SU-DHL-6 (cell line): ENCODE results near the gene MLKL.

Experiments used
- H2AFZ ChIP-seq: fragments of 200-600 bp; sonication (generic); 2 replicates; pipeline ENCODE4 v1.6.1; 2014; ENCODE audit warnings: low read depth, mild to moderate bottlenecking, moderate library complexity, mixed read lengths, antibody characterized with exemption, low read length; ENCODE audit not compliant: severe bottlenecking
- H3F3A ChIP-seq: fragments of 200-600 bp; shearing (Covaris generic); 2 replicates; pipeline ENCODE4 v1.6.0; 2016; ENCODE audit warnings: antibody characterized with exemption, mild to moderate bottlenecking; ENCODE audit not compliant: insufficient read depth
- H3K27ac ChIP-seq: fragments of 200-600 bp; sonication (generic); 2 replicates; pipeline ENCODE4 v1.5.1; 2016; ENCODE audit warnings: low read depth, mild to moderate bottlenecking, low read length, moderate library complexity, mixed read lengths
- H3K27me3 ChIP-seq: fragments of 200-600 bp; sonication (generic), shearing (Covaris generic); 2 replicates; pipeline ENCODE4 v1.6.0; 2014; ENCODE audit warnings: mild to moderate bottlenecking, low read length
- H3K36me3 ChIP-seq: fragments of 200-600 bp; sonication (generic); 2 replicates; pipeline ENCODE4 v1.6.1; 2014; ENCODE audit warnings: mild to moderate bottlenecking, low read length, mixed read lengths
- H3K4me2 ChIP-seq: fragments of 300-600, 200-600 bp; shearing (Covaris generic), sonication (generic); 2 replicates; pipeline ENCODE4 v1.6.0; 2014; ENCODE audit warnings: low read length, low read depth, mild to moderate bottlenecking; ENCODE audit not compliant: poor library complexity, severe bottlenecking
- H3K4me3 ChIP-seq: fragments of 200-600 bp; sonication (generic); 2 replicates; pipeline ENCODE4 v1.5.1; 2014; ENCODE audit warnings: antibody characterized with exemption, low read length, mild to moderate bottlenecking, mixed read lengths; ENCODE audit not compliant: insufficient read depth, poor library complexity, severe bottlenecking
- H3K79me2 ChIP-seq: fragments of 200-600 bp; sonication (generic); 2 replicates; pipeline ENCODE4 v1.6.1; 2014; ENCODE audit warnings: mild to moderate bottlenecking, low read length, moderate library complexity; ENCODE audit not compliant: insufficient read depth
- H3K9ac ChIP-seq: fragments of 200-600 bp; sonication (generic); 2 replicates; pipeline ENCODE4 v1.7.0; 2014; ENCODE audit warnings: mild to moderate bottlenecking, low read length
- H3K9me2 ChIP-seq: fragments of 200-600 bp; sonication (generic); replicated peaks from 2 replicates; pipeline ENCODE4 v1.6.1; 2014; ENCODE audit warnings: low read length; ENCODE audit not compliant: insufficient read depth
- H3K9me3 ChIP-seq: fragments of 200-600 bp; sonication (generic); 2 replicates; pipeline ENCODE4 v1.6.1; 2014; ENCODE audit warnings: low read length, mixed read lengths; ENCODE audit not compliant: insufficient read depth
- H4K20me1 ChIP-seq: fragments of 200-600 bp; sonication (generic); 2 replicates; pipeline ENCODE4 v1.6.1; 2014; ENCODE audit warnings: low read depth, mild to moderate bottlenecking, antibody characterized with exemption, low read length, moderate library complexity, mixed read lengths
- EZH2phosphoT487 ChIP-seq: fragments of 200-600 bp; sonication (generic), shearing (Covaris generic); conservative IDR thresholded peaks from 2 replicates; pipeline ENCODE4 v1.6.1; 2018; ENCODE audit warnings: mild to moderate bottlenecking, antibody characterized with exemption, low read length, moderate library complexity, mixed read lengths
- TF ChIP-seq, protein P1 (sequence below): fragments of 200-600 bp; sonication (generic); IDR thresholded peaks from one replicate; pipeline ENCODE4 v1.5.1; 2017; ENCODE audit warnings: antibody characterized with exemption, mild to moderate bottlenecking, low read length, moderate library complexity; ENCODE audit not compliant: insufficient read depth, poor library complexity, severe bottlenecking

MLKL gene

DNA sequence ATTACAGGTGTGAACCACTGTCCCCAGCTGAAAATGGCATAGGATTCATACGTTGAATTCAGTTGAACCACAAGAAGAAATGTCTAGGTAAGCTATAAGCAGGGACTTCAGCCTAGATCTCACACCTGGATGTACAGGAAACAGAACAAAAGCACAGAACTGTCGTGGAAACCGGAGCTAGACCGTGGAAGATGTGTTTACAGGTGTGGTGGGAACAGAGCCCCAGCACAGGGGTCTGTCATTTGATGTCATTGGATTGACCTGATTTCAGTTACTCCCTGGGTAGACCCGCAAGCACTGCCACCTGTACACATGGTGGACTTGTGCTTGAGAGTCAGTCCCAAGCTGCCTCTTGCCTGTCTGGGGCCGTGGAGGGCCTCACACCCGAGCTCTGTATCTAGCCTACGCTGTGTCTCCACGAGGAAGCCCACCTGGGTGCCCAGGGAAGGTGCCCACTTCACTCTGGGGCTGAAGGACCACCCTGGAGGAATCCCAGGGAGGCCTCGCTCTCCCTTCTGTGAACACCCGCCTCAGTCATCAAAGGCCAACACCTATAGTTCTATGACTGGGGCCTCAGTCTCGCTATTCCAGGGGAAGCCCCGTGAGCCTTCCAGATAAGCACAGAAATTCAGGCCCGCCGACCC lies 32.2 kb upstream of the MLKL start:
- Histone ChIP-seq H3K27ac (no peak overlapping the region), H3K9me3 (no peaks in the 10 kb centered on the region), H3K4me2 (no peak overlapping the region), H2AFZ (no peak overlapping the region), H3F3A (no peaks in the 10 kb centered on the region), H3K9me2 (no peaks in the 10 kb centered on the region), H3K27me3 (no peaks in the 10 kb centered on the region), H4K20me1 (no peaks in the 10 kb centered on the region), H3K9ac (no peak overlapping the region), H3K36me3 (no peaks in the 10 kb centered on the region), H3K79me2 (no peaks in the 10 kb centered on the region), H3K4me3 (no peak overlapping the region)
- TF ChIP-seq EZH2phosphoT487, result no peak
- TF ChIP-seq, protein P1, sequence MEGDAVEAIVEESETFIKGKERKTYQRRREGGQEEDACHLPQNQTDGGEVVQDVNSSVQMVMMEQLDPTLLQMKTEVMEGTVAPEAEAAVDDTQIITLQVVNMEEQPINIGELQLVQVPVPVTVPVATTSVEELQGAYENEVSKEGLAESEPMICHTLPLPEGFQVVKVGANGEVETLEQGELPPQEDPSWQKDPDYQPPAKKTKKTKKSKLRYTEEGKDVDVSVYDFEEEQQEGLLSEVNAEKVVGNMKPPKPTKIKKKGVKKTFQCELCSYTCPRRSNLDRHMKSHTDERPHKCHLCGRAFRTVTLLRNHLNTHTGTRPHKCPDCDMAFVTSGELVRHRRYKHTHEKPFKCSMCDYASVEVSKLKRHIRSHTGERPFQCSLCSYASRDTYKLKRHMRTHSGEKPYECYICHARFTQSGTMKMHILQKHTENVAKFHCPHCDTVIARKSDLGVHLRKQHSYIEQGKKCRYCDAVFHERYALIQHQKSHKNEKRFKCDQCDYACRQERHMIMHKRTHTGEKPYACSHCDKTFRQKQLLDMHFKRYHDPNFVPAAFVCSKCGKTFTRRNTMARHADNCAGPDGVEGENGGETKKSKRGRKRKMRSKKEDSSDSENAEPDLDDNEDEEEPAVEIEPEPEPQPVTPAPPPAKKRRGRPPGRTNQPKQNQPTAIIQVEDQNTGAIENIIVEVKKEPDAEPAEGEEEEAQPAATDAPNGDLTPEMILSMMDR, result no peak

DNA sequence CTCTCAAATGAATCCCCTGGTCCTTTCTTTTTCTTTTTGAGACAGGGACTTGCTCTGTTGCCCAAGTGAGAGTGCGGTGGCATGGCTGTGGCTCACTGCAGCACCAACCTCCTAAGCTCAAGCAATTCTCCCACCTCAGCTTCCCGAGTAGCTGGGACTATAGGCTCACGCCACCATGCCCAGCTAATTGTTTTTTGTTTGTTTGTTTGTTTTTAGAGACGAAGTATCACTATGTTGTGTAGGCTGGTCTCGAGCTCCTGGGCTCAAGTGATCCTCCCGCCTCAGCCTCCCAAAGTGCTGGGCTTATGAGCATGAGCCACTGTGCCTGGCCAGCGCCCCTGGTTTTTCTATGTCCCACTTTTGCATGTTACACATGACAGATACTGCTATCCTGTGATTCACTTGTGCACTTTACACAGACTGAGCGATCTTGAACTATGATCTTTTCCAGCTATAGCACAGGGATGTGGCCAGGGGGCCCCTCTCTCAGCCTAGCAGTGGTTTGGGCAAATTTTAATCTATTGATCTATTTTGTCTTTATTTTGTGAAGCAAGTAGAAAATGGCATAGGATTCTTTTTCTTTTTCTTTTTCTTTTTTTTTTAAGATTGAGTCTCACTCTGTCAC lies 31.3 kb upstream of the MLKL start:
- H3K36me3 ChIP-seq, result no peaks in the 10 kb centered on the region
- H3K9me2 ChIP-seq, result no peaks in the 10 kb centered on the region
- no peak overlapping the region for H3K4me3 ChIP-seq
- no peaks in the 10 kb centered on the region for H3K27me3 ChIP-seq
- H2AFZ ChIP-seq, result no peak overlapping the region
- no peaks in the 10 kb centered on the region for H3K9me3 ChIP-seq
- no peak overlapping the region for H3K9ac ChIP-seq
- H3K27ac ChIP-seq, result no peak overlapping the region
- H3F3A ChIP-seq, result no peaks in the 10 kb centered on the region
- H3K79me2 ChIP-seq, result no peaks in the 10 kb centered on the region
- H4K20me1 ChIP-seq, result no peaks in the 10 kb centered on the region
- no peak overlapping the region for H3K4me2 ChIP-seq
- TF ChIP-seq EZH2phosphoT487, result no peak
- TF ChIP-seq, protein P1, result no peak

DNA sequence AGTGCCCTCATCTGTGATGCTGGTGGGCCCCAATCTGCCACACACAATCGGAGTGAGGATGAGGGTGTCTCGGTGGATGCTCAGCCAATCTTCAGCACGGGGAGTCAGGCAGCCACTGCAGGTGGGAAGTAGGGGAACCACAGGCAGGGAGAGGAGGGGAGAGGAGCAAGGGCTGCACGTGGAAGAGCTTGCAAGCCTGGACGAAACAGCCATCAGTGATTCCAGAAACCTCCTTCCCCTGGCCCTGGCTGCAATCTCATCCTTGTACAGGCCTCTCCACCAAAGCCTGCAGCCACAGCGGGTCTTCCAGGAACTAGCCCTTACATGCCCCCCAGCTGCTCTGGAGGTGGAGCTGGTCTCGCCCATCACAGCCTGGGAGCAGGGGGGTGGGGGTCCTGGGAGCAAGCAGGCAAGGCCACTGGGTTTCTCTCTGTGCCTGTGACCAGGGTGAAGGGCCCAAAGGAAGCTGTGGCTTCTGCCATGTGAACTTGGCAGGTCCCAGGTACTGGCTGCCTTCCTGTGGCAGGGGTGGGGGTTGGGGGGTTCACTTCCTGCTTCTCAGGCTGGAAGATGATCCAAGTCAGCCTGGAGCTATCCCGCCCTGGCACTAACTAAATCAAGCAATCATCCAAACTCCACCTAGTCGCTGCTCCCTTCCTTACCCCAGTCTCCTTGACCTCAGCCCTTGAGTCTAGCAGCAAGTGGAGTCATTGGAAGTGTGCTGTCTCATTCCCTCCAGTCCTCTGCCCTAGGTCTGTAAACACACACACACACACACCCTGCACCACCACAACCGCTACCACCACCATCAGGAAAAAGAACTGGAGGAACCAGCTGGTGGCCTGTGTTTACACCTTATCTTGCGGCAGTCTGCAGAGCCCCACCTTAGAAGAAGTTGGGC lies 29.4 kb upstream of the MLKL start:
- H3K4me3 ChIP-seq, result no peak overlapping the region

More for the DNA sequence above, 29.4 kb upstream of the MLKL start:
- Histone ChIP-seq H3K79me2 (no peaks in the 10 kb centered on the region), H3K36me3 (no peaks in the 10 kb centered on the region), H3F3A (no peaks in the 10 kb centered on the region), H2AFZ (no peak overlapping the region), H4K20me1 (no peaks in the 10 kb centered on the region), H3K9ac (no peak overlapping the region), H3K9me3 (no peaks in the 10 kb centered on the region), H3K27me3 (no peaks in the 10 kb centered on the region), H3K4me2 (no peak overlapping the region), H3K9me2 (no peaks in the 10 kb centered on the region), H3K27ac (no peak overlapping the region)
- TF ChIP-seq, protein P1, result no peak
- no peak for TF ChIP-seq EZH2phosphoT487
